T-helper 2 cell treated with Interferon-gamma antibody and Interleukin-4, amounts not matched to agents 5 μg/mL and 100 μg/mL, for 36 hours (primary cell): ENCODE results near the gene CBX2.

Experiments used
- DNase-seq: peaks from one replicate; pipeline ENCODE4 v3.0.0; 2021; ENCODE audit warnings: low spot score
- H3K27ac Mint-ChIP-seq: one replicate; pipeline ENCODE4 v1.8.0; 2021; ENCODE audit warnings: mild to moderate bottlenecking, mixed read lengths
- H3K27me3 Mint-ChIP-seq: one replicate; pipeline ENCODE4 v1.8.0; 2021; ENCODE audit warnings: low read depth, mixed read lengths
- H3K36me3 Mint-ChIP-seq: one replicate; pipeline ENCODE4 v1.8.0; 2021; ENCODE audit warnings: low read depth, mixed read lengths
- H3K4me1 Mint-ChIP-seq: one replicate; pipeline ENCODE4 v1.8.0; 2021; ENCODE audit warnings: low read depth, mixed read lengths
- H3K4me3 Mint-ChIP-seq: one replicate; pipeline ENCODE4 v1.8.0; 2022; ENCODE audit warnings: mild to moderate bottlenecking, moderate library complexity, mixed read lengths
- H3K9me3 Mint-ChIP-seq: one replicate; pipeline ENCODE4 v1.8.0; 2021; ENCODE audit warnings: mixed read lengths

CBX2 gene

GRCh38 chr17:79819534-79820276 lies 41.8 kb downstream of the CBX2 start:
- H3K4me3 Mint-ChIP-seq = no peak overlapping the region
- no peaks in the 10 kb centered on the region for H3K9me3 Mint-ChIP-seq
- H3K27me3 Mint-ChIP-seq = peaks cover 63% of the 10 kb centered on the region

GRCh38 chr17:79820959-79821330 lies 43.0 kb downstream of the CBX2 start:
- Mint-ChIP-seq H3K36me3 (no peaks in the 10 kb centered on the region), H3K27me3 (peaks cover 62% of the 10 kb centered on the region)
- DNase-seq = no peak

More at GRCh38 chr17:79819534-79820276, 41.8 kb downstream of the CBX2 start:
- H3K36me3 Mint-ChIP-seq = no peaks in the 10 kb centered on the region
- no peak overlapping the region for H3K27ac Mint-ChIP-seq
- no peak for DNase-seq
- no peaks in the 10 kb centered on the region for H3K4me1 Mint-ChIP-seq

GRCh38 chr17:79821331-79822095 lies 43.6 kb downstream of the CBX2 start:
- H3K9me3 Mint-ChIP-seq = no peaks in the 10 kb centered on the region
- H3K4me3 Mint-ChIP-seq = no peak overlapping the region
- H3K4me1 Mint-ChIP-seq = peaks cover 10% of the 10 kb centered on the region
- H3K27ac Mint-ChIP-seq = no peak overlapping the region
- peaks cover 56% of the 10 kb centered on the region for H3K27me3 Mint-ChIP-seq
- no peak for DNase-seq
- no peaks in the 10 kb centered on the region for H3K36me3 Mint-ChIP-seq

More at GRCh38 chr17:79820959-79821330, 43.0 kb downstream of the CBX2 start:
- no peak overlapping the region for H3K27ac Mint-ChIP-seq
- no peaks in the 10 kb centered on the region for H3K9me3 Mint-ChIP-seq
- peaks cover 5% of the 10 kb centered on the region for H3K4me1 Mint-ChIP-seq
- no peak overlapping the region for H3K4me3 Mint-ChIP-seq

GRCh38 chr17:79822583-79823124 lies 44.7 kb downstream of the CBX2 start:
- no peak overlapping the region for H3K4me3 Mint-ChIP-seq
- H3K9me3 Mint-ChIP-seq = no peaks in the 10 kb centered on the region
- H3K4me1 Mint-ChIP-seq = peaks cover 17% of the 10 kb centered on the region
- DNase-seq = no peak
- H3K36me3 Mint-ChIP-seq = no peaks in the 10 kb centered on the region
- H3K27ac Mint-ChIP-seq = no peak overlapping the region
- peaks cover 44% of the 10 kb centered on the region for H3K27me3 Mint-ChIP-seq

GRCh38 chr17:79824234-79824633 lies 46.3 kb downstream of the CBX2 start:
- peaks cover 29% of the 10 kb centered on the region for H3K27me3 Mint-ChIP-seq
- H3K4me3 Mint-ChIP-seq = no peak overlapping the region
- peak overlapping the region; percentile 1 for H3K27ac Mint-ChIP-seq
- H3K36me3 Mint-ChIP-seq = no peaks in the 10 kb centered on the region
- peaks cover 27% of the 10 kb centered on the region for H3K4me1 Mint-ChIP-seq
- H3K9me3 Mint-ChIP-seq = no peaks in the 10 kb centered on the region
- no peak for DNase-seq

GRCh38 chr17:79824893-79825579 lies 47.1 kb downstream of the CBX2 start:
- DNase-seq = no peak
- no peak overlapping the region for H3K27ac Mint-ChIP-seq
- no peaks in the 10 kb centered on the region for H3K9me3 Mint-ChIP-seq
- no peaks in the 10 kb centered on the region for H3K36me3 Mint-ChIP-seq
- H3K4me1 Mint-ChIP-seq = peaks cover 28% of the 10 kb centered on the region
- peaks cover 22% of the 10 kb centered on the region for H3K27me3 Mint-ChIP-seq
- no peak overlapping the region for H3K4me3 Mint-ChIP-seq

GRCh38 chr17:79825580-79825921 lies 47.6 kb downstream of the CBX2 start:
- Mint-ChIP-seq H3K4me3 (no peak overlapping the region), H3K9me3 (no peaks in the 10 kb centered on the region), H3K36me3 (no peaks in the 10 kb centered on the region), H3K27me3 (peaks cover 17% of the 10 kb centered on the region), H3K27ac (no peak overlapping the region), H3K4me1 (peaks cover 30% of the 10 kb centered on the region)
- DNase-seq = no peak

GRCh38 chr17:79826204-79826680 lies 48.3 kb downstream of the CBX2 start:
- H3K4me1 Mint-ChIP-seq = peaks cover 31% of the 10 kb centered on the region
- no peak overlapping the region for H3K27ac Mint-ChIP-seq

GRCh38 chr17:79826841-79827578 lies 49.1 kb downstream of the CBX2 start:
- Mint-ChIP-seq H3K27me3 (peaks cover 10% of the 10 kb centered on the region), H3K36me3 (no peaks in the 10 kb centered on the region), H3K4me3 (peak overlapping the region; percentile 18), H3K9me3 (no peaks in the 10 kb centered on the region), H3K4me1 (peaks cover 31% of the 10 kb centered on the region), H3K27ac (no peak overlapping the region)
- no peak for DNase-seq

More at GRCh38 chr17:79826204-79826680, 48.3 kb downstream of the CBX2 start:
- Mint-ChIP-seq H3K36me3 (no peaks in the 10 kb centered on the region), H3K27me3 (peaks cover 12% of the 10 kb centered on the region), H3K9me3 (no peaks in the 10 kb centered on the region), H3K4me3 (peak overlapping the region; percentile 18)
- no peak for DNase-seq

GRCh38 chr17:79829004-79829403 lies 51.1 kb downstream of the CBX2 start:
- H3K9me3 Mint-ChIP-seq = no peaks in the 10 kb centered on the region
- peaks cover 3% of the 10 kb centered on the region for H3K27me3 Mint-ChIP-seq
- no peak for DNase-seq
- H3K27ac Mint-ChIP-seq = no peak overlapping the region
- peaks cover 35% of the 10 kb centered on the region for H3K4me1 Mint-ChIP-seq
- H3K4me3 Mint-ChIP-seq = no peak overlapping the region
- peaks cover 4% of the 10 kb centered on the region for H3K36me3 Mint-ChIP-seq

GRCh38 chr17:79829457-79829856 lies 51.5 kb downstream of the CBX2 start:
- Mint-ChIP-seq H3K27me3 (peaks cover 1% of the 10 kb centered on the region), H3K9me3 (no peaks in the 10 kb centered on the region), H3K4me1 (peaks cover 35% of the 10 kb centered on the region), H3K27ac (no peak overlapping the region), H3K36me3 (peaks cover 6% of the 10 kb centered on the region), H3K4me3 (no peak overlapping the region)
- no peak for DNase-seq

- Mint-ChIP-seq H3K9me3 (no peaks in the 10 kb centered on the region), H3K27me3 (no peaks in the 10 kb centered on the region), H3K36me3 (peaks cover 14% of the 10 kb centered on the region), H3K4me1 (peaks cover 33% of the 10 kb centered on the region), H3K4me3 (no peak overlapping the region), H3K27ac (no peak overlapping the region)
- DNase-seq = no peak
These were observed 52.4 kb downstream of the CBX2 start for GRCh38 chr17:79830303-79830702.

- Mint-ChIP-seq H3K4me1 (peaks cover 32% of the 10 kb centered on the region), H3K27ac (no peak overlapping the region), H3K27me3 (no peaks in the 10 kb centered on the region), H3K9me3 (no peaks in the 10 kb centered on the region), H3K36me3 (peaks cover 17% of the 10 kb centered on the region), H3K4me3 (no peak overlapping the region)
- no peak for DNase-seq
These were observed 52.9 kb downstream of the CBX2 start for GRCh38 chr17:79830763-79831264.
